Sigmoid colon (tissue), 3 donors: ENCODE data around the gene ADAMTS17.

ENCODE experiments used
- CTCF ChIP-seq, 4 experiments: fragments of 450-650 bp in 3 of 4; fragments of 200-600 bp in 1 of 4; IDR thresholded peaks; one replicate each; pipeline ENCODE4 v1.5.1; 2016 to 2019; ENCODE audit warnings: antibody characterized with exemption in 4 of 4, mild to moderate bottlenecking in 3 of 4, moderate library complexity in 2 of 4
- POLR2A ChIP-seq, 2 donors: fragments of 450-650 bp; IDR thresholded peaks; one replicate each; pipeline ENCODE4 v1.6.1; 2016; ENCODE audit warnings: antibody characterized with exemption in 2 of 2, mild to moderate bottlenecking in 2 of 2, moderate library complexity in 2 of 2

GRCh38 chr15:100207053-100207452 lies 134.7 kb downstream of the ADAMTS17 start:
- TF ChIP-seq CTCF (IDR thresholded peaks at IDR 0.05) (no peak), POLR2A (IDR thresholded peaks at IDR 0.05) (no peak)
